IMR-90 (cell line): Measurements from ENCODE around the gene MORN5. TPM values are rescaled to one million over a fixed set of nuclear protein-coding genes. Genes with fewer than 3 reads are reported as not detected.

Experiments used
- ATAC-seq: fragments of 200-7000 bp; cut with Tn5 transposase; 2 replicates; pipeline ENCODE4 v1.9.1; 2020; ENCODE audit warnings: low read depth, mild to moderate bottlenecking, moderate library complexity
- BruUV-seq: library from RNA; stranded (reverse); fragments of 400-500 nt; replicated peaks from 2 replicates; lab custom pipeline; 2021; lab: Mats Ljungman, UMichigan
- CTCF ChIA-PET: fragments of 300-600 bp; formaldehyde crosslinking; extraction: SDS; loops from one replicate; lab custom pipeline; 2021; ENCODE audit warnings: antibody characterized with exemption; lab: Yijun Ruan, JAX
- POLR2A ChIA-PET: fragments of 300-600 bp; sonication (Branson Sonifier 250); formaldehyde crosslinking; loops from one replicate; lab custom pipeline; 2022; ENCODE audit warnings: antibody characterized with exemption; ENCODE audit not compliant: unreplicated experiment; lab: Charles Lee
- DNase-seq: peaks from one replicate; pipeline ENCODE4 v3.0.0; 2013
- H2AFZ ChIP-seq: replicated peaks from 2 replicates; pipeline ENCODE3; 2013; ENCODE audit warnings: low read length, mild to moderate bottlenecking; ENCODE audit not compliant: poor library complexity
- H2AK5ac ChIP-seq: 2 replicates; pipeline ENCODE4 v1.6.1; 2013; ENCODE audit warnings: low read depth, low read length, inconsistent platforms
- H2AK9ac ChIP-seq: replicated peaks from 2 replicates; pipeline ENCODE3; 2013; ENCODE audit warnings: mild to moderate bottlenecking, low read depth, low read length, moderate library complexity; ENCODE audit not compliant: poor library complexity
- H2BK120ac ChIP-seq: 2 replicates; pipeline ENCODE4 v1.6.1; 2013; ENCODE audit warnings: low read depth, low read length, inconsistent platforms
- H2BK15ac ChIP-seq: 3 replicates; pipeline ENCODE4 v1.6.1; 2013; ENCODE audit warnings: low read depth, low read length, inconsistent platforms
- H2BK20ac ChIP-seq: 2 replicates; pipeline ENCODE4 v1.6.1; 2013; ENCODE audit warnings: low read depth, mild to moderate bottlenecking, inconsistent platforms, low read length, moderate library complexity
- H2BK5ac ChIP-seq: 2 replicates; pipeline ENCODE4 v1.6.1; 2013; ENCODE audit warnings: mild to moderate bottlenecking, low read depth, low read length, inconsistent platforms; ENCODE audit not compliant: poor library complexity, severe bottlenecking
- H3K14ac ChIP-seq: replicated peaks from 2 replicates; pipeline ENCODE4 v1.6.1; 2013; ENCODE audit warnings: low read depth, low read length, inconsistent platforms
- H3K18ac ChIP-seq: 2 replicates; pipeline ENCODE4 v1.6.1; 2013; ENCODE audit warnings: low read depth, low read length, control low read depth
- H3K23ac ChIP-seq: 2 replicates; pipeline ENCODE4 v1.6.1; 2013; ENCODE audit warnings: low read depth, low read length, inconsistent platforms
- H3K27ac ChIP-seq: 2 replicates; pipeline ENCODE4 v1.5.1; 2013; ENCODE audit warnings: mild to moderate bottlenecking, control low read depth, low read length; ENCODE audit not compliant: insufficient read depth
- H3K27me3 ChIP-seq: 2 replicates; pipeline ENCODE4 v1.6.1; 2013; ENCODE audit warnings: low read length; ENCODE audit not compliant: control insufficient read depth, insufficient read depth
- H3K36me3 ChIP-seq: 2 replicates; pipeline ENCODE4 v1.6.1; 2013; ENCODE audit warnings: low read length, mixed read lengths; ENCODE audit not compliant: control insufficient read depth, insufficient read depth
- H3K4ac ChIP-seq: 2 replicates; pipeline ENCODE4 v1.6.1; 2013; ENCODE audit warnings: low read depth, low read length, inconsistent platforms
- H3K4me1 ChIP-seq: 2 replicates; pipeline ENCODE4 v1.6.1; 2013; ENCODE audit warnings: low read length, mixed read lengths; ENCODE audit not compliant: control insufficient read depth, insufficient read depth
- H3K4me2 ChIP-seq: 2 replicates; pipeline ENCODE4 v1.6.1; 2013; ENCODE audit warnings: low read depth, mild to moderate bottlenecking, control low read depth, low read length, moderate library complexity
- H3K4me3 ChIP-seq: 2 replicates; pipeline ENCODE4 v1.5.1; 2013; ENCODE audit warnings: low read depth, mild to moderate bottlenecking, control low read depth, low read length, moderate library complexity; ENCODE audit not compliant: insufficient read depth
- H3K56ac ChIP-seq: 2 replicates; pipeline ENCODE4 v1.6.1; 2013; ENCODE audit warnings: low read length, inconsistent platforms; ENCODE audit not compliant: insufficient read depth; ENCODE audit errors: extremely low read depth
- H3K79me1 ChIP-seq, 2 experiments: 2 replicates each; pipeline ENCODE4 v1.6.1; 2013; ENCODE audit warnings: low read length in 2 of 2, inconsistent platforms in 1 of 2, low read depth in 1 of 2
- H3K9ac ChIP-seq: 2 replicates; pipeline ENCODE4 v1.6.1; 2013; ENCODE audit warnings: low read depth, low read length, control low read depth
- H3K9me1 ChIP-seq: 2 replicates; pipeline ENCODE4 v1.6.1; 2013; ENCODE audit warnings: low read length, inconsistent platforms; ENCODE audit not compliant: insufficient read depth
- H3K9me3 ChIP-seq: 2 replicates; pipeline ENCODE4 v1.6.1; 2013; ENCODE audit warnings: low read length; ENCODE audit not compliant: control insufficient read depth, insufficient read depth
- H4K20me1 ChIP-seq: 2 replicates; pipeline ENCODE4 v1.6.1; 2013; ENCODE audit warnings: low read length, inconsistent platforms; ENCODE audit not compliant: insufficient read depth
- H4K5ac ChIP-seq: 2 replicates; pipeline ENCODE4 v1.6.1; 2013; ENCODE audit warnings: mild to moderate bottlenecking, low read depth, low read length, control low read depth
- H4K8ac ChIP-seq, 2 experiments: 2 replicates each; pipeline ENCODE4 v1.6.1; 2013; ENCODE audit warnings: low read depth in 2 of 2, low read length in 2 of 2, control low read depth in 1 of 2, inconsistent platforms in 1 of 2
- H4K91ac ChIP-seq: 2 replicates; pipeline ENCODE4 v1.6.1; 2013; ENCODE audit warnings: low read depth, low read length, inconsistent platforms; ENCODE audit not compliant: insufficient read depth
- CHD1 ChIP-seq: IDR thresholded peaks from 2 replicates; pipeline ENCODE4 v1.6.1; 2012; ENCODE audit warnings: low read depth, low read length, improper control_type of control experiment
- MAFK ChIP-seq: IDR thresholded peaks from 2 replicates; pipeline ENCODE4 v1.6.1; 2012; ENCODE audit warnings: low read depth, low read length, improper control_type of control experiment
- WGBS, 2 experiments: methylation state at CpG; one replicate each; pipeline versions ENCODE4 v1.1.5 to v1.1.7; 2013; ENCODE audit warnings: missing lambda C conversion rate in 2 of 2; ENCODE audit not compliant: insufficient read length in 1 of 2; ENCODE audit errors: extremely low coverage in 2 of 2; 5-methylcytosine and 5-hydroxymethylcytosine counted together
- dilution Hi-C: fragments of 300-500 bp; cut with HindIII; formaldehyde crosslinking; loops from one replicate; pipeline ENCODE4 v1.14.3; 2018; ENCODE audit warnings: low sequenced_read_pairs; ENCODE audit not compliant: unreplicated experiment
- in situ Hi-C: fragments of 300-500 bp; cut with MboI; formaldehyde crosslinking; loops from 3 replicates; pipeline ENCODE4 v1.14.3; 2019; ENCODE audit warnings: low sequenced_read_pairs, inconsistent platforms, mixed read lengths
- intact Hi-C: fragments of 100-400 bp; cut with micrococcal nuclease; formaldehyde crosslinking; loops from 2 replicates; pipeline ENCODE4 v1.10.0; 2022
- polyA plus RNA-seq, 3 experiments: library from polyadenylated mRNA; depleted of rRNA; stranded (reverse); fragments of >200 nt; gene quantifications; 2 replicates each; pipeline ENCODE4 v1.2.3, GENCODE V29; 2012; ENCODE audit warnings: low replicate concordance in 1 of 3
- total RNA-seq: library from RNA; depleted of rRNA; stranded (reverse); fragments of >200 nt; gene quantifications from 2 replicates; pipeline ENCODE4 v1.2.3, GENCODE V29; 2012

The MORN5 gene
- total and polyA plus RNA-seq, 2 of the 4 experiments (the other 2 are of a cell fraction) = not detected

DNA sequence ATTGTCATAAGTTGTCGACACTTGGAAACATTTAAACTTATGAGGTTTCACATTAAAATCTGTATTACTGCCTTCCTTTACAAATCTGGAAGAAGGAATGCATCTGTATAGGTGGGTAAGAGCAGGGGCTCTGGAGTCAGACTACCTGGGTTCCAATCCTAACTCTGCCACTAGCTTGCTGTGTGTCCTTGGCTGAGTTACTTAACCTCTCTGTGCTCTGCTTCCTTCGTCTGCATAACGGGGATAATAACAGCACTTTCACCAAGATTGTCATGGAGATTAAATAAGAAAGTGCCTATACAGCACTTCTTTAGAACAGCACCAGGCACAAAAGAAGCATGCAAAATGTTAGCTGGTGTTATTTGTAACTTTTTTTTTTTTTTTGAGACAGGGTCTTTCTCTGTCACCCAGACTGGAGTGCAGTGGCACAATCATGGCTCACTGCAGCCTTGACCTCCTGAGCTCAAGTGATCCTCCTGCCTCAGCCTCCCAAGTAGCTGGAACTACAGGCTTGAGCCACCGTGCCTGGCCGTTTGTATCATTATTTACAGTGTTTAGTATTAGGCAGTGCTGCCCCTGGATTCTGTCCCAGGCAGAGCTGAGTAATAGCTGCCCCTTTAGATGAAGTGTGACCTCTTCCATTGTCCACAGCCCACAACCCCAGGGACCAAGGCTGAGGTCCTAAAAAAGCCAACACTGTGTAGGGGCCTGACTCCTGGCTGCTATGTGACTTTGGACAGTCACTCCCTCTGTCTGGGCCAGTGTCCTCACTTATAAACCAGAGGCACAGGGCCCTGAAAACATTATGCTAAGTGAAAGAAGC is 41.2 kb upstream of the MORN5 start:
- Histone ChIP-seq H3K14ac (no peak overlapping the region), H4K8ac (no peak overlapping the region), H3K27ac (no peak overlapping the region), H3K9me1 (no peaks in the 10 kb centered on the region), H2BK20ac (no peak overlapping the region), H3K36me3 (no peaks in the 10 kb centered on the region), H2AK9ac (no peak overlapping the region), H2AK5ac (no peak overlapping the region), H3K79me1 (no peaks in the 10 kb centered on the region), H2BK5ac (no peak overlapping the region), H3K9ac (no peak overlapping the region), H2BK15ac (no peak overlapping the region), H3K23ac (no peak overlapping the region), H3K27me3 (peaks cover 25% of the 10 kb centered on the region), H4K5ac (no peak overlapping the region), H2AFZ (no peak overlapping the region), H3K9me3 (no peaks in the 10 kb centered on the region), H3K4me1 (no peaks in the 10 kb centered on the region), H3K18ac (no peak overlapping the region), H4K91ac (no peak overlapping the region), H3K4me3 (no peak overlapping the region), H3K56ac (no peak overlapping the region), H2BK120ac (no peak overlapping the region), H3K4me2 (no peak overlapping the region), H3K4ac (no peak overlapping the region), H4K20me1 (no peaks in the 10 kb centered on the region)
- WGBS, 2 experiments = no CpG with 5 or more reads among the region's 5 CpGs
- in situ Hi-C loops (no loop called here), dilution Hi-C loops (no loop called here), intact Hi-C loops (no loop called here)
- peak; percentile 14 for DNase-seq
- TF ChIP-seq MAFK (peak; percentile 67), CHD1 (no peak)
- ATAC-seq = no peak
- CTCF ChIA-PET = interaction anchor here (0.5 kb wide), 1 partner anchor 59 kb away, joined by 3 read pairs; no protein-coding TSS in a partner anchor
- POLR2A ChIA-PET = no interaction called here
- BruUV-seq = no TSS peak
